Fibroblast of mammary gland (primary cell): ENCODE measurements around the gene TNPO3.
A peak's percentile ranks its signal among the peaks of the same experiment; 100 is the strongest.
"Not testable (repeated sequence)": the region's sequence is repeated elsewhere in the genome, so short reads cannot be mapped to it uniquely, and the experiment has no call there.

Experiments used
- DNase-seq: peaks from one replicate; pipeline ENCODE4 v3.0.0-alpha.2; 2010; ENCODE audit warnings: low read depth
- H3K4me3 ChIP-seq: 2 replicates; pipeline ENCODE4 v1.5.1; 2011; ENCODE audit warnings: low read depth, mild to moderate bottlenecking, low read length, moderate library complexity; ENCODE audit not compliant: control insufficient read depth
- CTCF ChIP-seq: conservative IDR thresholded peaks from 2 replicates; pipeline ENCODE4 v1.5.1; 2011; ENCODE audit warnings: low read depth, low read length, inconsistent platforms; ENCODE audit not compliant: control insufficient read depth, insufficient read depth

Gene TNPO3

GRCh38 chr7:128946936-128947830 is 107.7 kb downstream of the TNPO3 start:
- no peak for DNase-seq
- TF ChIP-seq CTCF: peak; percentile 9
- no peak overlapping the region for H3K4me3 ChIP-seq

GRCh38 chr7:128945668-128946366 is 109.1 kb downstream of the TNPO3 start:
- TF ChIP-seq CTCF: no peak
- DNase-seq: no peak
- no peak overlapping the region for H3K4me3 ChIP-seq

GRCh38 chr7:128944487-128945236 is 110.2 kb downstream of the TNPO3 start:
- H3K4me3 ChIP-seq: no peak overlapping the region
- TF ChIP-seq CTCF: no peak
- no peak for DNase-seq

GRCh38 chr7:128943251-128943650 is 111.7 kb downstream of the TNPO3 start:
- H3K4me3 ChIP-seq, DNase-seq: not testable (repeated sequence)

- no peak for DNase-seq
- TF ChIP-seq CTCF: no peak
- H3K4me3 ChIP-seq: no peak overlapping the region
Observed at GRCh38 chr7:128941946-128942526, 112.9 kb downstream of the TNPO3 start.

GRCh38 chr7:128941323-128941890 is 113.5 kb downstream of the TNPO3 start:
- DNase-seq: no peak
- no peak overlapping the region for H3K4me3 ChIP-seq
- TF ChIP-seq CTCF: no peak
